Muscle of arm (tissue), 14 donors: ENCODE measurements around the gene FADS1. TPM values are rescaled to one million over a fixed set of nuclear protein-coding genes. Genes with fewer than 3 reads are reported as not detected.

ENCODE experiments used
- DNase-seq: peaks from one replicate; pipeline ENCODE4 v3.0.0-alpha.2; 2013
- long read RNA-seq, 11 donors: transcript quantifications; one replicate each; lab custom pipeline, GENCODE V29; 2026
- polyA plus RNA-seq, 12 donors: library from polyadenylated mRNA; unstranded; fragments of 120-200 nt; gene quantifications; one replicate each; pipeline ENCODE4 v1.2.1, GENCODE V29; 2013; ENCODE audit not compliant: insufficient read length in 12 of 12

FADS1 gene
- polyA plus RNA-seq, result 10 to 100 TPM in 11 of 12 donors, not detected in 1; 15.7 to 36.5 (median 23.2) TPM
- long read RNA-seq, donor 1, full-length matches to known transcripts, result 5 of 5 reads
- long read RNA-seq, donor 1, partial matches to known transcripts, result 0 of 5 reads
- long read RNA-seq, donor 1, other reads (novel, unspliced or antisense), result 0 of 5 reads
- long read RNA-seq, donor 2, full-length matches to known transcripts, result 7 of 48 reads
- long read RNA-seq, donor 2, partial matches to known transcripts, result 17 of 48 reads
- long read RNA-seq, donor 2, other reads (novel, unspliced or antisense), result 24 of 48 reads
- long read RNA-seq, donor 3, full-length matches to known transcripts, result 1 of 20 reads
- long read RNA-seq, donor 3, partial matches to known transcripts, result 11 of 20 reads
- long read RNA-seq, donor 3, other reads (novel, unspliced or antisense), result 8 of 20 reads
- long read RNA-seq, donor 4, full-length matches to known transcripts, result 2 of 7 reads
- long read RNA-seq, donor 4, partial matches to known transcripts, result 0 of 7 reads
- long read RNA-seq, donor 4, other reads (novel, unspliced or antisense), result 5 of 7 reads
- long read RNA-seq, donor 5, result 0 reads
- long read RNA-seq, donor 6, full-length matches to known transcripts, result 5 of 5 reads
- long read RNA-seq, donor 6, partial matches to known transcripts, result 0 of 5 reads
- long read RNA-seq, donor 6, other reads (novel, unspliced or antisense), result 0 of 5 reads
- long read RNA-seq, donor 7, partial matches to known transcripts, result 0 of 2 reads
- long read RNA-seq, donor 7, other reads (novel, unspliced or antisense), result 0 of 2 reads
- long read RNA-seq, donor 8, full-length matches to known transcripts, result 8 of 30 reads
- long read RNA-seq, donor 8, partial matches to known transcripts, result 9 of 30 reads
- long read RNA-seq, donor 8, other reads (novel, unspliced or antisense), result 13 of 30 reads
- long read RNA-seq, donor 9, partial matches to known transcripts, result 30 of 32 reads
- long read RNA-seq, donor 9, other reads (novel, unspliced or antisense), result 0 of 32 reads
- long read RNA-seq, donor 10, full-length matches to known transcripts, result 2 of 33 reads
- long read RNA-seq, donor 10, partial matches to known transcripts, result 17 of 33 reads
- long read RNA-seq, donor 10, other reads (novel, unspliced or antisense), result 14 of 33 reads
- long read RNA-seq, donor 11, full-length matches to known transcripts, result 9 of 9 reads
- long read RNA-seq, donor 11, partial matches to known transcripts, result 0 of 9 reads
- long read RNA-seq, donor 11, other reads (novel, unspliced or antisense), result 0 of 9 reads

DNA sequence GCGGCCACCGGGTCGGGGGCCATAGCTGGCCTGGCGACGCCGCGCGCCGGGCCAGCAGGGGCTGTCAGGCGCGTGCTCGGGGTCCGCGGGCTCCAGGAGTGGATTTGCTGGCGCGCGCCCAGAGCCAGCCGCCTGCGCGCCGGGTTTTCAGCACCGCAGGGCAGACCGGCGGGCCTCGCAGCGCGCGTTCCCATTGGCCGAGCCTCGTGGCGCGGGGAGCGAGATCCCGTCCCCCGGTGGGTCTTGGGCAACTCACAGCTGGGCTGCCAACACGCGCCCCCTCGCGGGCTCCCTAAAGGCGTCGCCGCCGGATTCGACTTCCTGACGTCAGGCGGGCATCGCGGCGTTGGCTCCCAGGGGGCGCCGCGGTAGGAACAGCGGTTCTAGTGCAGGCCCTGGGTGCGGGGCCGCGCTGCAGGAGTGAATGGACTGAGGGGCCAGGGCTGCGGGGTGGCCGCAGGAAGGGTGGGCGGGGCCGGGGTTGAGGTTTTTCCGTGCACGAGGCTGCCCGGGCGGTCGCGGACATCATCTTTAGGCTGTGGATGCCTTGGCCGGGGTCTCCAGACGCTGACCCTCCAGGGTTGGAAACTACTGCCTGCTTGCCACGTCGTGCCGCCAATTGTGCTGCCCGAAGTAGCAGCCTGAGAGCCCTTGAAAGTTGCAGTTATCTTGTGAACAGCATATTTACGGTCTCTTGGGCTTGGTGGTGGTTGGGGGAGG lies at the start of gene FADS1:
FADS1 (minus strand) TSS at position 268 of the 720 bp plus-strand sequence; CDS start at position 194, 74 bp downstream.
- DNase-seq, result peak; percentile 77

DNA sequence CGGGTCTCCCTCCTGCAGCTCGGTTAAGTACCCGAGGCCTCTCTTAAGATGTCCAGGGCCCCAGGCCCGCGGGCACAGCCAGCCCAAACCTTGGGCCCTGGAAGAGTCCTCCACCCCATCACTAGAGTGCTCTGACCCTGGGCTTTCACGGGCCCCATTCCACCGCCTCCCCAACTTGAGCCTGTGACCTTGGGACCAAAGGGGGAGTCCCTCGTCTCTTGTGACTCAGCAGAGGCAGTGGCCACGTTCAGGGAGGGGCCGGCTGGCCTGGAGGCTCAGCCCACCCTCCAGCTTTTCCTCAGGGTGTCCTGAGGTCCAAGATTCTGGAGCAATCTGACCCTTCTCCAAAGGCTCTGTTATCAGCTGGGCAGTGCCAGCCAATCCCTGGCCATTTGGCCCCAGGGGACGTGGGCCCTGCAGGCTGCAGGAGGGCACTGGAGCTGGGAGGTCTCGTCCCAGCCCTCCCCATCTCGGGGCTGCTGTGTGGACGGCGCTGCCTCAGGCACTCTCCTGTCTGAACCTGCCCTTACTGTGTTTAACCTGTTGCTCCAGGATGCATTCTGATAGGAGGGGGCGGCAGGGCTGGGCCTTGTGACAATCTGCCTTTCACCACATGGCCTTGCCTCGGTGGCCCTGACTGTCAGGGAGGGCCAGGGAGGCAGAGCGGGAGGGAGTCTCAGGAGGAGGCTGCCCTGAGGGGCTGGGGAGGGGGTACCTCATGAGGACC lies 49.6 kb upstream of the FADS1 start:
- DNase-seq, result no peak

DNA sequence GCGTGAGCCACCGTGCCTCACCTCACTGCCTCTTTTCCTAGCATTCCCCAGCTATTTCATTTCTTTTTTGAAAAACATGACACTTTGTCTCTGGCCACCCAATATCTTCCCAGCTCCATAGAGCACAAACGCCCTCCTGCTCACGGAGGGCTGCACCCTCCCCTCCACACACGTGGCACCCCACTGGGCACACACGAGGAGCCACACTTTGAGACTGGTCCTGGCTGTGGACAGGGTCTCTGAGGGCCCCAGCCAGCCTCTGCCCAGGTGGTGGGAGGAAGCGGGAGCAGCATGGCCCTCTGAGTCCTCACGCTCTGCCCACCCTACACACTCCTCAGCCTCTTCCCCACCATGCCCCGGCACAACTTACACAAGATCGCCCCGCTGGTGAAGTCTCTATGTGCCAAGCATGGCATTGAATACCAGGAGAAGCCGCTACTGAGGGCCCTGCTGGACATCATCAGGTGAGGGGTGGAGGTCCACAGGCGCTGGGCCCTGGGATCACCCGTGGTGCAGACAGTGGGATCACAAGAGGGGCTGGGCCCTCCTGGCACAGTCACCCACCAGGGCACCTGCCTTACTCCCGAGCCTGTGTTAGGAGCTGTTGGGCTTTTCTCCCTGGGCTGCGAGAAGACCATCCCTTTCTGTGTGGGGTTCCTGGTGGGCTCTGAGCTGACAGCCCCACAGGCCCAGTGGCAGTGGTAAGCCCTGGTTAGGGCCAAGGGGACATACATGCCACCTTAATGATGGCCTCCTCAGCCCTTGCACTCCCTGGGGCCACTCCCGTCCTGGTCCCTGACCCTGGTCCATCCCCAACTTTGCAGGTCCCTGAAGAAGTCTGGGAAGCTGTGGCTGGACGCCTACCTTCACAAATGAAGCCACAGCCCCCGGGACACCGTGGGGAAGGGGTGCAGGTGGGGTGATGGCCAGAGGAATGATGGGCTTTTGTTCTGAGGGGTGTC lies 48.3 kb upstream of the FADS1 start:
- no peak for DNase-seq

DNA sequence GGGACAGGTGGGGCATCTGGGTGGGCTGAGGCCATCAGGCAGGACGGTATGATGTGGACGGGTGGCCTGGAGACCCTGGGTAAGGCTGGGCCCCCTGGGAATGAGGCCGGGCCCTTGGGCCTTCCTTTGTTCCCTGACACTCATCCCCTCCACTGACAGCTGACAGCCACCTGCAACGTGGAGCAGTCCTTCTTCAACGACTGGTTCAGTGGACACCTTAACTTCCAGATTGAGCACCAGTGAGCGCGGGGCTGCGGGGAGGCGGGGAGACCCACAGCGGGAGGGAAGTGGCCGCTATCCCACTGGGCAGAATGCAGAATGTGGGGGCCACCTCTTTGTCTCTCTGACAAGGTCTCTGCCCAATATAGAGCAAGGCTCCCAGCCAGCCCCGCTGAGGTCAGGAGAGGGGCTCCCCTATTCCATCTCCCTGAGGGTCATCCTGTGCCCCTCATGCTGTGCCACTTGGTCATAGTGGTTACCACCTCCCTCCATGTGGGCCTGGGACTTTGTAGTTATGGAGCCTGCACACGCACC lies 46.8 kb upstream of the FADS1 start:
- DNase-seq, result no peak

GRCh38 chr11:61862714-61863547 lies 46.1 kb upstream of the FADS1 start:
- DNase-seq, result no peak

GRCh38 chr11:61861634-61862033 lies 44.8 kb upstream of the FADS1 start:
- no peak for DNase-seq

DNA sequence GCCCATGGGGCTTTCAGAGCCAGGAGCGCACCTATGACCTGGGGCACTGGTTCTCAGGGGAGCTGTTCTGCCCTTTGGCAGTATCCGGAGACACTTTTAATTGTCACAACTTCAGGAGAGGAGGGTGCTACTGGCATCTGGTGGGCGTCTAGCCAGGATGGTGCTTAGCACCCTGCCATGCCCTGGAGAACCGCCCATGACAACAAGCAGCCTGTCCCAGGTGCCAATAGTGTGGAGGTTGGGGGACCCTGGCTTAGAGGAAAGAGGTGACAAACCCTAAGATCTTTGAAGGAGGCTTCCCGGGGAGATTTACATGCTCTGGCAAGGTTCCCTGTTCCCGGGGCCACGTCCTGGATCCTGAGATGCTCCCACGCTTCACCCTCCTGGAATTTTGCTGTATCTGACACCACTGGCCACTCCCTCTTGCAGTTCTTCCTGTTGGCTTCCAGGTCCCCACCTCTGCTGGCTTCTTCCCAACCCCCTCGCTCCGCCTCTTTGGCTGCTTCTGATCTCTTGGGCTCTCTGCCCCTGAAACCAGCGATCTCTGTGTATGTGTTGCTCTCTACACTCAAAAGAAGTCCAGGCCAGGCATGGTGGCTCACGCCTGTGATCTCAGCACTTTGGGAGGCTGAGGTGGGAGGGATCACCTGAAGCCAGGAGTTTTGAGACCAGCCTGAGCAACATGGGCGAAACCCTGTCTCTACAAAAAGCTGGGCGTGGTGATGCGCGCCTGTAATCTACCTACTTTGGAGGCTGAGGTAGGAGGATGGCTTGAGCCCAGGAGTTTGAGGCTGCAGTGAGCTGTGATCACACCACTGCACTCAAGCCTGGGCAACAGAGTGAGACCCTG lies 43.5 kb upstream of the FADS1 start:
- no peak for DNase-seq

DNA sequence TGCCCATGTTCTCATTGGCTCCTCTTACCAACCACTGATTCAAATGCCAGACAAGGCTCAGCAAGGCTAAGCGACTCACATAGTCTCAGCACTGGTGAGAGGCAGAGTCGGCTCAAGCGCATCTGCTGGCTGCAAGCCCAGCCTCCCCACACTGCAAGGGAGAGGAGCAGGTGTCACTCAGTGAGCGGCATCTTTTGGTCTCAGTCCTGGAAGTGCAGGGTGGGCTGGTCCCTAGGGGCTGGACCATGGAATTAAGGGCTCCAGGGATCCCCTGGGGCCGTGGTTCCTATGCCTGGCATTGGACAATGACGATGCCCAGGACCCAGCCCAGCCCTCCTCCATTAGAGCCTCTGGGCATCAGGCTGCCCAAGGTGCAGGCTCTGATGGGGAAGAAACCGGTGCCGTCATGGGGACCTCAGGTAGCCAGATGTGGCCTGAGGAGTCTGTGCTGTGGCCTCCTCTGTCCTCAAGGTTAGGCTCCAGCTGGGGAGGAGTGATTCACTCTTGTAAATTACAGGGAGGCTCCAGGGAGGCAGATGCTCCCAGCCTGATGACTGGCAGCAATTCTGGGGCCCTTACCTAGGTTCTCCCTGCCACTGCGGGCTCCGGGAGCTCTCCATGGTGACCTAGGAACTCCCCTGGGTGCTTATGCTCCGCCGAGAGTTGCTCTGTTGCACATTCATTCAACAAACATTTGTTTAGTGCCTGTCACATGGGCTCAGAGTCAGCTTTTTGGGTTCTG lies 39.3 kb upstream of the FADS1 start:
- no peak for DNase-seq

- no peak for DNase-seq
Observed at GRCh38 chr11:61854966-61855714, 38.3 kb upstream of the FADS1 start.

GRCh38 chr11:61854206-61854895 lies 37.5 kb upstream of the FADS1 start:
- no peak for DNase-seq

GRCh38 chr11:61853698-61854169 lies 36.9 kb upstream of the FADS1 start:
- DNase-seq, result no peak

GRCh38 chr11:61851900-61852295 lies 35.1 kb upstream of the FADS1 start:
- no peak for DNase-seq

- no peak for DNase-seq
Observed at GRCh38 chr11:61851113-61851899, 34.5 kb upstream of the FADS1 start.

- no peak for DNase-seq
Observed at GRCh38 chr11:61850687-61851086, 33.9 kb upstream of the FADS1 start.
